GM23338 (cell line): ENCODE measurements around the gene IZUMO4.

Experiments used
- EZH2 ChIP-seq: fragments of 200-600 bp; sonication (generic); IDR thresholded peaks from one replicate; pipeline ENCODE4 v1.8.0; 2017; ENCODE audit warnings: antibody characterized with exemption, mild to moderate bottlenecking, low read depth; ENCODE audit not compliant: unreplicated experiment
- POLR2AphosphoS5 ChIP-seq: IDR thresholded peaks from 2 replicates; pipeline ENCODE4 v1.6.1; 2016; ENCODE audit warnings: antibody characterized with exemption, low read depth
- TF ChIP-seq, protein P1 (sequence below), 2 experiments: fragments of 200-600 bp in 1 of 2; sonication (generic) in 1 of 2; conservative IDR thresholded peaks; 2 replicates each; pipeline versions ENCODE4 v1.5.1 to v1.6.1; 2016 to 2017; ENCODE audit warnings: antibody characterized with exemption in 2 of 2, low read depth in 2 of 2, mild to moderate bottlenecking in 2 of 2, moderate library complexity in 1 of 2
- TF ChIP-seq, protein P2 (sequence below): IDR thresholded peaks from one replicate; pipeline ENCODE4 v1.6.1; 2018; ENCODE audit warnings: antibody characterized with exemption; ENCODE audit not compliant: unreplicated experiment

DNA sequence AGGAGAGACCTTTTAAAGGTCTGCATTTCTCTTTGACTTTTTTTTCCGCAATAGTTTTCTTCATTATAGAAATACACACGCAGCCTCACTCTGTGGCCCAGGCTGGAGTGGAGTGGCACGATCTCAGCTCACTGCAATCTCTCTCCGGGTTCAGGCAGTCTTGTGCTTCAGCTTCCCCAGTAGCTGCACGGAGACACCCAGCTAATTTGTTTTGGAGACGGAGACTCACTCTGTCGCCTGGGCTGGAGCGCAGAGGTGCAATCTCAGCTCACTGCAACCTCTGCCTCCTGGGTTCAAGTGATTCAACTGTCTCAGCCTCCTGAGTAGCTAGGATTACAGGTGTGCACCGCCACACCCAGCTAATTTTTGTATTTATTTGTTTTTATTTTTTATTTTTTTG lies 33.9 kb upstream of the IZUMO4 start:
- TF ChIP-seq, protein P1, sequence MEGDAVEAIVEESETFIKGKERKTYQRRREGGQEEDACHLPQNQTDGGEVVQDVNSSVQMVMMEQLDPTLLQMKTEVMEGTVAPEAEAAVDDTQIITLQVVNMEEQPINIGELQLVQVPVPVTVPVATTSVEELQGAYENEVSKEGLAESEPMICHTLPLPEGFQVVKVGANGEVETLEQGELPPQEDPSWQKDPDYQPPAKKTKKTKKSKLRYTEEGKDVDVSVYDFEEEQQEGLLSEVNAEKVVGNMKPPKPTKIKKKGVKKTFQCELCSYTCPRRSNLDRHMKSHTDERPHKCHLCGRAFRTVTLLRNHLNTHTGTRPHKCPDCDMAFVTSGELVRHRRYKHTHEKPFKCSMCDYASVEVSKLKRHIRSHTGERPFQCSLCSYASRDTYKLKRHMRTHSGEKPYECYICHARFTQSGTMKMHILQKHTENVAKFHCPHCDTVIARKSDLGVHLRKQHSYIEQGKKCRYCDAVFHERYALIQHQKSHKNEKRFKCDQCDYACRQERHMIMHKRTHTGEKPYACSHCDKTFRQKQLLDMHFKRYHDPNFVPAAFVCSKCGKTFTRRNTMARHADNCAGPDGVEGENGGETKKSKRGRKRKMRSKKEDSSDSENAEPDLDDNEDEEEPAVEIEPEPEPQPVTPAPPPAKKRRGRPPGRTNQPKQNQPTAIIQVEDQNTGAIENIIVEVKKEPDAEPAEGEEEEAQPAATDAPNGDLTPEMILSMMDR (conservative IDR thresholded peaks at IDR 0.05; ENCODE audit: low read depth in 2 of 2), result no peak
- TF ChIP-seq EZH2, result no peak
- TF ChIP-seq, protein P2, sequence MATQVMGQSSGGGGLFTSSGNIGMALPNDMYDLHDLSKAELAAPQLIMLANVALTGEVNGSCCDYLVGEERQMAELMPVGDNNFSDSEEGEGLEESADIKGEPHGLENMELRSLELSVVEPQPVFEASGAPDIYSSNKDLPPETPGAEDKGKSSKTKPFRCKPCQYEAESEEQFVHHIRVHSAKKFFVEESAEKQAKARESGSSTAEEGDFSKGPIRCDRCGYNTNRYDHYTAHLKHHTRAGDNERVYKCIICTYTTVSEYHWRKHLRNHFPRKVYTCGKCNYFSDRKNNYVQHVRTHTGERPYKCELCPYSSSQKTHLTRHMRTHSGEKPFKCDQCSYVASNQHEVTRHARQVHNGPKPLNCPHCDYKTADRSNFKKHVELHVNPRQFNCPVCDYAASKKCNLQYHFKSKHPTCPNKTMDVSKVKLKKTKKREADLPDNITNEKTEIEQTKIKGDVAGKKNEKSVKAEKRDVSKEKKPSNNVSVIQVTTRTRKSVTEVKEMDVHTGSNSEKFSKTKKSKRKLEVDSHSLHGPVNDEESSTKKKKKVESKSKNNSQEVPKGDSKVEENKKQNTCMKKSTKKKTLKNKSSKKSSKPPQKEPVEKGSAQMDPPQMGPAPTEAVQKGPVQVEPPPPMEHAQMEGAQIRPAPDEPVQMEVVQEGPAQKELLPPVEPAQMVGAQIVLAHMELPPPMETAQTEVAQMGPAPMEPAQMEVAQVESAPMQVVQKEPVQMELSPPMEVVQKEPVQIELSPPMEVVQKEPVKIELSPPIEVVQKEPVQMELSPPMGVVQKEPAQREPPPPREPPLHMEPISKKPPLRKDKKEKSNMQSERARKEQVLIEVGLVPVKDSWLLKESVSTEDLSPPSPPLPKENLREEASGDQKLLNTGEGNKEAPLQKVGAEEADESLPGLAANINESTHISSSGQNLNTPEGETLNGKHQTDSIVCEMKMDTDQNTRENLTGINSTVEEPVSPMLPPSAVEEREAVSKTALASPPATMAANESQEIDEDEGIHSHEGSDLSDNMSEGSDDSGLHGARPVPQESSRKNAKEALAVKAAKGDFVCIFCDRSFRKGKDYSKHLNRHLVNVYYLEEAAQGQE, result no peak
- TF ChIP-seq POLR2AphosphoS5, result no peak
